NCI-H146 (cell line): ENCODE data around the gene SLC26A4.

ENCODE experiments used
- DNase-seq: peaks from one replicate; lab custom pipeline; 2025; lab: John Stamatoyannopoulos, UW

The SLC26A4 gene

DNA sequence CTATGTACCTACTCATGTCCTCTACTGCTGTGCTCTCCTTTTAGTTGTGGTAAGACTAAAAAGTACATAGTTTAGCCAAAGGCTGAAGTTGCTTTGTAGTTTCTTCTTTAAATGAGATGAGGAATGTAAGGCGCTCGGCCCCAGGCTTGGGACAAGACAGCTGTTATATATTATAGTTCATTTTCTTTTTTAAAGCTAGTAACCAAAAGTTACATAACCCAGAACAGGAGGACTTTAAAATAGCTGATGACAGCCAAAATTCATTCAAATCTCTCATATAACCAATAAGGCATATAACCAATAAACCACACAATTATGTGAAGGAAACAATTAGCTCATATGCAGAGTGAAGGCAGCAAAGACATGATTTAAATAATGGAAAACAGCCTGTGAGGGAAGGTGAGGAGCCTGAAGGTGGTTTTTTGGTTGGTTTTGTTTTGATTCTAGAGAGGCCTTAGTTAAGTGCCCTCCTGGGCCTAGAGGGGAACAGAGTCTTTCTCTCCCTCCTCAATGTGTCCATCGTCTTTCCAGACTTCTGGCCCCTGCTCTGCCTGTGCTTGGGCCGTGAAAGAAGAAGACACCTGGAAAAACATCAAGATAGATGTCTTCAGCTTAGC lies 35.8 kb downstream of the SLC26A4 start:
- no peak for DNase-seq

DNA sequence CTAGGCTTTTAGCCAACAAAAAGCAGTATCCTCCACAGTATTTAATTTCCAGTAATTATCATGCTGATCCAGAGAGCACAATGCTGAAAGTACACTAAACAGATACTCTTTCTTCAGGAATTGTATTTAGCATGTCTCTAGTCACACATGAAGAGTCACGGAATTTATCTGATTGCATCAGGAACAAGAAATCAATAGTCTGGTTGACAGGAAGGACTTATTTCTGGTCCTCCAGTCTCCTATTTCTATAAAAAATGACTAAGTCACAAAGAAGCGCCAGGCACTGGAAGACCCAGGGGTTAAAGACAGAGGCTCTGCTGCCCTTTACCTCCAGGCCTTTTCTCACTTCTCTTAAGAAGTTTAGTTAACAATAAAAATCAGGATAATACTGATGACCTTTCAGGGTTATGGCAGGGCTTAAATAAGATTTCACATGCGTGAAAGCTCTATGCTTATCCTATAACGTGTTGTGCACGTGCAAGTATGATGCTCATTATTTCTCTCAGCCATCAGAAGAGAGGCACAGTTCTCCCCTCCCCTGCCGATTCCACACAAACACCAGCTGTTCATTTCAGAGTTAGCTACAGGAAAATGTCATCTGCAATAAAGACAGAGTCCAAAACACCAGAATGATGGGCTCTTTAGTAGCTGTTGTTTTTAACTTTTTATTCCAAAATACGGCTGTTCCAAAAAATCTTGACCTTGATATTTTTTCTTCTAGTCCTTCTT lies 36.9 kb downstream of the SLC26A4 start:
- DNase-seq, result peak; percentile 3

DNA sequence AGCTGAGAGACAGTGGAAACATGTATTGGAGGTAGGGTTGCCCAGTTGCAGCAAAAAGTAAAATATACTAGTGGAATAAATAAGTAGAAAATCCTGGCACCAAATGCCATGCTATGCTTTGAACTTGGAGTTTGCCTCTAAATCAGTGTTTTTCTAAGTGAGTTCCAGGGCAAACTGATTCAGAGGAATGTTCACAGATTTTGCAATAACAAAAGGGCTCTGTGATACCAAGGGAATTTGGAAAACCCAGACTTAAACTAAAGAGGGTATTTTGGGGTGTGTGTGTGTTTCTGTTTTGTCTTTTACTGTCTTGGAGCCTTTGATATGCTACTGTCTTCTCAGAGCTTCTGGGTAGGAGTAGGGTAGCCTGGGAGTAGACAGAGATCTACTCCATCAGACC lies 39.9 kb downstream of the SLC26A4 start:
- no peak for DNase-seq

DNA sequence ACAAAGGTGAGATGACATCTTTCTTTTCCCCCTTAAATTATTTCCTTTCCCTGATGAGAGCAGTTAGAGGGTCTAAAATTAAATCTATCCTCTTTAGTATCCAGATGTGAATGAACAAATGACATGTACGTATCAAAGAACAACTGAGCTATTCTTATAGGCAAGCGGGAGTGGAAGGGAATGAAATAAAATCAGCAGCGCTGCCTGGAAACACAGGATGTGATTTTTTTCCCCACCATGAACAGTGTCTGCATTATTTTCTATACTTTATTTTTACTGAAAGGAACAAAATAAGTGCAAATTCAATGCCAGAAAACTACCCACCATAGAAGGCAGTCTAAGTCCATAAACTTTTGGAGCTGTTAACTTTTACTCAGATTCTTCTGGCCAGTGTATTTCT lies 40.6 kb downstream of the SLC26A4 start:
- no peak for DNase-seq

DNA sequence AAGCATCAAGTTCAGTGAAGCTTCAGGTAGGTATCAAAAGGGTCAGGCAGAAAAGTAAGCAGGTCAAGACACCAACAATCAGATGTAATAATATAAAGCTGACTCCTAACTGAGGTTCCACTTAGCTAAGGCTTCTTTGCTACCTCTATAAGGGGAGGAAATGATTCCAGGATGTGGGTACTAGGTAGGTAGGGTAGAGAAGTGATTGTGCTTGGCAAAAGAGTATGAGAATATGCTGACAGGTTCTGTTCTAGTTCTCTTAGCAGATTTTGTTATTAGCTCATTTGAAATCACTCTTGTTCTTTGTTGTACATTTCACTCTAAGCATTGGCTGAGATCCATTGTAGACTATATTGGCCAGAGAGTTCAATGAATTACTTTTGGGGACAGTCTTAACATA lies 42.6 kb downstream of the SLC26A4 start:
- no peak for DNase-seq

DNA sequence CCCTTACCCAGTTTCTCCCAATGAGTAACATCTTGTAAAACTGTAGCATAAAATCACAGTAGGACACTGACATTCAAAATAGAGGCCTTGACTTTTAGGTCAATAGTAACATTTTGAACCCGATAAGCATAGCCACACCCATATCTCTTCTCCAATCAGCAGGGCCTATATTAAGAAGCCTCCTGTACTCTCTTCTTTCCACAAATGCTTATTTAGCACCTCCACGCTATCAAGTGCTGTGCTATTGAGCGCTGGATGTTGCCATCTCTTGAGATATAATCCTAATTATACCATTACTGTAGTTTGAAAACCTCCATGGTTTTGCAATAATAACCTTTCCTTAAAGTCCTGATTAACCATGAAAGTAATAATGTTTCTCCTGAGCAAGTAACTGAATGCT lies 43.2 kb downstream of the SLC26A4 start:
- DNase-seq, result no peak

DNA sequence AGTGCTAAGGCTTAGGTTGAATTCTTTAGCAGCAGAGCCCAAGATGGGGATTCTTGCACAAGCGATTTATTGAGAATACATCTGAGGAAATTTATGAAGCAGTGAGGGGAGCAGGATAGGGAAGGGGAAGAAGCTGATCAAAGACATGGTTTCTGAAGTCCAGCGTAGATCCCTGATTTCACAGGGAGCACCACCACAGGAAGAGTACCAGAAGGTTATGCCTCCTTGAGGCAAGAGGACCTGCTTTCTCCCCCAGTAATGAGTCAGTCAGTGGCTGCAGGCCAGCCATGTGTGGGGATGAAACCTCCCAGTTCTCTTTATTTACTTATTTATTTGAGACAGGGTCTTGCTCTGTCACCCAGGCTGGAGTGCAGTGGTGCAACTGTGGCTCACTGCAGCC lies 48.3 kb downstream of the SLC26A4 start:
- DNase-seq, result no peak

DNA sequence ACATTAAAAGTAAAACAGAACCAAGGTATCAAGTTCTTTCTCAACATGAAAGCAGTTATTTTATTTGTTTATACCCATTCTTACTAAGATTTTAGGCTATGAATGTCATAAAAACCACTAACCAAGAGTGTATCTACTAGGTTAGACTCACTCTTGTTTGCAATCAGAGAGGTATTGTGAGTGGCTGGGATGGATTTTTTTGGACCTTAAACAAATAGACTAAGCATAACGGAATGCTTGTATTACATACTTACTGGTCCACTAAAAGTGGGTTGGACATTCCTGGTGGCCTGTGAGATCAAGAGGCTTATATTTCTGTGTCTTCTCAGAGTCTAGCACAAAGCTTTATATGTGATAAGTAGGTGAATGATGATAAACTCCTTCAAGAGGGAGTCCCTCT lies 50.7 kb downstream of the SLC26A4 start:
- no peak for DNase-seq

DNA sequence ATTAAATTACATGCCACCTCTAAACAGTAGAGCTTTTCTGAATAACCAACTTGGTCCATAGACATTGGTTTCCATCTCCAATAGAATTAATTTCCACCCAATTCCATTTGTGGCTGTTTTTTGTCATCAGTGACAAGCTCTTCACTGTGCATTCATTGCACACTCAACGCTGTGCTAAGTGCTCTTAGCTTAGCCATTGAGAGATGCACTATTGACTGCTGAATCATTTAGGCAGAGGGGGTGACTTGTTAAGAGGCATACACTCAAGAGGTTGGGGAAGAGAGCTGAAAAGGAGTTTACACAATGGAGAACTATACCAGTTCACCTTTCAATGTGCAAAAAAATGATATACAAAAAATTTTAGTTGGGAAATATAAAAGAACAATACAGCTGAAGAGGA lies 51.4 kb downstream of the SLC26A4 start:
- DNase-seq, result no peak

DNA sequence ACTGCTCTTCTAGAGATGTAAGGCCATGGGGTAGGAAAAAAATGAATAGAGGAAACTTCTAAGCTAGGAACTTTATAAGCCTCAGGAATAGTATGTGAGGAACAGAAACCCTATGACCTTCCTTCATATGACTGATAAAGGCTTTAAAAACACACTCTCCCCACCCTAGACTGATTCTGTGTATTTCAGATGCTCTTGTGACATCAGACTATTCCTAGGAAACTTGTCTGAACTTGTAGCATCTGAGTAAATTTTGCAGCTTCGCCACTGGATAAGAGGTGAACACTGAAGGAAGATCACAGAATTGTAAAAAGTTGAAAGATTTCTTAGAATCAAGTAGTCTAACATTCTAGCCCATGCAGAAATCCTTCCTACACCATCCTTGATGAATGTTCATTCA lies 52.3 kb downstream of the SLC26A4 start:
- no peak for DNase-seq

DNA sequence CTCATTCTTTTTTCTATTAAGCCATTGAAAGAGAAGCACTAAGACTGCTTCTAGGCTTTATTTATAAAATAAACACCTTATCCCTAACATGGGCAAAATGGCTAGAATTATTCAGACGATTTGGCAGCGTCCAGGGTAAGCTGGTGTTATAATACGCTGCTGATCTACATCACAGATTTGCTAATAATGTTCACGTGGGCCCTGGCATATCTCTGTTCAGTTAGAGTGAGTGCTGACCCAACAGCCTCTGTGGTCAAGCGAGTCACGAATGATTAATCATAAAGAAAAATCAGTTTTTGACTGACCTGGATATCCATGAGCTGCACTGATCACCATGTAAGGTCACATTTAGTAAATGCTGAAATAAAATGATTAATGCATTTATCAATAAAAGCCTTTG lies 54.9 kb downstream of the SLC26A4 start:
- DNase-seq, result no peak

DNA sequence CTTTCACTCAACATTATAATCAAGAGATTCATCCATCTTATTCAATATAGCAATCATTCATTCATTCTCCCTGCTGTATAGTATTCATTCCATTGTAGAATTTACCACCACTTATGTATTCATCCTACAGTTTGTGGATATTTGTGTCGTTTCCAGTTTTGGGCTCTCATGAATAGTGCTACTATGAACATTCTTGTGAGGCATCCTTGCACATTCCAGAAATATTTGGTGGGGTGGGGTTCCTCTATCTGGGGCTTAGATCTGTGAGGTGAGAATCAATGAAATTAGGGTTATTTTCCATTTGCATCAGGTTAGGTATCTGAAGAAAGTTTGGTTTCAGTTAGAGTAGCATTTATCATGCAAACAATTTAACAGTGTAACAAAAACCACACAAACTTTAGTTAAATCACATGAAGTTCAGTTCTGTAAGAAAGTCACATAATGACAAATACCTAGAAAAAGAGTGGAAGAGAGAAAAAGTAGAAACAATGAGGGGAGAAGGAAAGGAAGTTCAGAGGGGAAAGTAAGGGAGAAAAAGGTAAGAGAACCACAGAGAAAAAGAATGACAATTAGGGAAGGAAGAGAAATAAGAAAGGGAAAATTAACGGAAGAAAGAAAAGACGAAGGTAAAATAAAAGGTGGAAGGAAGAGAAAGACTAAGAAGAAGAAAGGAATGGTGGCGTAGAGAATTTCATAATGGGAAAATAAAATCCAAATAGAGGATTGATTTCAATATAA lies 58.0 kb downstream of the SLC26A4 start:
- DNase-seq, result no peak

DNA sequence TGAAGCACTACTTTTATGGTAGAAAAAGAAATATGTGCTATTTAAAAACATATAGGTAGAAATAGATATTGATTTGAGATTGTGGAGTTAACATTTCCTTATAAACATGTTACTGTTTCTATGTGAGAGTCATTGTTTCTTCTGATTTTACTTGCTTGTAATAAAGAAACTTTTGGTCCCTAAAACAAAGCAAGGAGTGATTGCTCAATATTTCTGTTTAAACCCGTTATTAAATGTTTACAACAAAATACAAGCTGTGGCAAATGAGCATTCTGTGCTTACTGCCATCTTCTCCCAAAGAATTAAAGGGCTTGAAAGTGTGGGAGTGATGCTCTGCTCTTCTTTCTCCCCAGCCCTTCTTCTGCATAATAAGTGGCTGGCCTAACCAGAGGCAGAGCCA lies 60.7 kb downstream of the SLC26A4 start:
- no peak for DNase-seq

DNA sequence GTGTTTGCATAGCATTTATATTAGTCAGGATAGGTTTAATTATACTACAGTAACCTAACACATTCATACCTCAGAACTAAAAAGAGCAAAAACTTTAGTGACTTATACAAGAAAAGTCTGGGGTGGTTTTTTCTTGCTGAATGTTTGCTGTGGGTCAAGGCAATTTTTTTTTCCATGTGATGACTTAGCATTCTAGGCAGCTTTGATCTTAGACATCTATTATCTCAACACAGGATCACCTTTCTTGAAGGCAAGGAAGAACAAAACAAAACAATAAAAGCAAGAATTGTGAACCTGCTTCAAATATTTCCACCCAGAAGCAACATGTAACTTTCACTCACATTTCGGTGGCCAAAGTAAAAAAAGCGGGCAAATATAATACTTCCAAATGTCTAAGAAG lies 62.6 kb downstream of the SLC26A4 start:
- DNase-seq, result no peak

DNA sequence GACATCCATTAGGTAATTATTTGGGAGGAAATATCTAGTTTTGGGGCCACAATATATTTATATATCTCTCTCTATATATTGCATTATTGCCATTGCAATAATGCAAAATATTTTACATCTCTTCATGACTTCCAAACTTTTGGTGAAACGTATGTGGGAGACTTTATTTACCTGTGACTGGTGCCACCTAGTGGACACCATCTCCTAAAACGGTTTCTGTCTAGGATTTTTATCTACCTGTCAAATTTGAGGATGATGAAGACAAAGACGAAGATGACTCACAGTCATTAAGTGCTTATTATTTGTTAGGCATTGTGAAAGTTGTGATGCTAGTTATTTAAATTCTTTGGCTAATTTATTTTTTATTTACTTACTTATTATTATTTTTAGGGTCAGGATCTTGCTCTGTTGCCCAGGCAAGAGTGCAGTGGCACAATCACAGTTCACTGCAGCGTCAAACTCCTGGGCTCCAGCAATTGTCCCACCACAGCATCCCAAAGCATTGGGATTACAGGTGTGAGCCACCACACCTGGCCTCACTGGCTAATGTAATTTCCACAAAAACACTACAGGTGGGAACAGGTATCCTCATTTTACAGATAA lies 64.6 kb downstream of the SLC26A4 start:
- peak; percentile 60 for DNase-seq

DNA sequence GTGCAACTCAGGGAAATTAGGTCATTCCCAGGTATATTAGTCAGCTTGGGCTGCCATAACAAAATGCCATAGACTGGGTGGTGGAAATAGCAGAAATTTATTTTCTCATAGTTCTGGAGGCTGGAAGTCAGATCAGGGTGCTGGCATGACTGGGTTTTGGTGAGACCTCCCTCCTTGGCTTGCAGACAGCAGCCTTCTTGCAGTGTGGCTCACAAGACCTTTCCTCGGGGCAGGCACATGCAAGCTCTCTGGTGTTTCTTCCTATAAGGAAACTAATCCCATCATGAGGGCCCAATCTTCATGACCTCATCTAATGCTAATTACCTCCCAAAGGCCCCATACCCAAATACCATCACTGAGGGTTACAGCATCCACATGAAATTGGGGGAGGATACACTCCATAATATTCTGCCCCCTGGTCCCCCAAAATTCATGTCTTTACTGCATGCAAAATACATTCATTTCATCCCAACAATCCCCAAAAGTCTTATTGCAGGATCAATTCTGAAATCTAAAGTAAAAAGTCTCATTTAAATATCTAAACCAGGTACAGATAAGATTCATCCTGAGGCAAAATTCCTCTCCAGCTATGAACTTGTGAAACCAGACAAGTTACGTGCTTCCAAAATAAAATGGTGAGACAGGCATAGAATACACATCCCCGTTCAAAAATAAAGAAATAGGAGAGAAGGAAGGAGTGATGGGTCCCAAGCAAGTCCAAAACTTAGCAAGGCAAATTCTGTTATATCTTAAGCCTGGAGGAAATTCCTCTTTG lies 65.9 kb downstream of the SLC26A4 start:
- no peak for DNase-seq

DNA sequence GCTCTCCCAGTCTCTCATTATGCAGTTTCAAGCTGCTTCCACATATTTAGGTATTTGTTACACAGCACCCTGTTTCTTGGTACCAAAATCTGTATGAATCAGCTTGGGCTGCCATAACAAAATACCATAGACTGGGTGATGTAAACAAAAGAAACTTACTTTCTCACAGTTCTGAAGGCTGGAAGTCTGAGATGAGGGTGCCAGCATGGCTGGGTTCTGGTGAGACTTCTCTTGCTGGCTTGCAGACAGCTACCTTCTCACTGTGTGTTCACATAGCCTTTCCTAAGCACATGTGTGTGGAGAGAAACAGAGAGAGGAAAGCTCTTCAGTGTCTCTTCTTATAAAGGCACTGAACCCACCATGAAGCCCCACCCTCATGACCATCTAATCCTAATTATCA lies 67.6 kb downstream of the SLC26A4 start:
- DNase-seq, result no peak

DNA sequence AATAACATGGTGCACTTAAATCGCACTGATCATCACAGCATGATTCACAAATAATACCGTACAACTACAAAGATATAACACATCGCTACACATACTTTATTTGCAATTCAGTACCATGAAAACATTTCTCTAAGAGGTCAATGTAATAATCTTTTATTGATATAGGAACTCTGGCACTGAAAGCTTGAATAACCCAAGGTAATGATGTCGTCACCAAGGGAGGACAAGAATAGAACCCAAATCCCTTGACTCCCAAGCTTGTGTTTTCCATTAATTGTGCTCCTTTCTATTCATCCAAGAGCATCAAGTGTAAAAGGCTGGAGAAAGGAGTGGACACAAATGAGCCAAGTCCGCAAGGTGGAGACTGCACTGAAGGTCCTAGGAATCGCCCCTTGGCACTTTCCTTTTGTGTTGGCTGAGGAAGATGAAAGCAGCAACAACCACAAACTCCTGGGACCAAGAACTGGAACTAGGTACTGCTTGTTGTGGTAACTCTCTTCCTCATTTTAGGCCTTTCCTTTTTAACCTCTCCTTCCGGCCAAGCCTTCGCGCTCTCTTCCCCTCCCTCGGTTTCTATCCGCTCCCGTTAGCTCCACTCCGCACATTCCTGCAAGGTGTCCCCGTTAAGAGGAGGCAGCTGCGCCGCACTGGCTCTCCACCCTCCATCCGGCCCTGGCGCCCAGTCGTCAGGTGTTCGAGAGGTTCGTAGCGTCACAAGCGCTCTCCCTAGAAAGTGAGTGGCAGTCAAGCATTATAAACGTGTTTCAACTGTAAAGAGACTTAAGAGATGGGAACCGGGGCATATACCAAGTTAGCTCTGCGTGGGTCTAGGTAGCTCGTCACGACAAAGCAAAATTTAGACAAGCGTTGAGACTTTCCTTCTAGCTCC lies 82.3 kb downstream of the SLC26A4 start:
- DNase-seq, result peak; percentile 85

DNA sequence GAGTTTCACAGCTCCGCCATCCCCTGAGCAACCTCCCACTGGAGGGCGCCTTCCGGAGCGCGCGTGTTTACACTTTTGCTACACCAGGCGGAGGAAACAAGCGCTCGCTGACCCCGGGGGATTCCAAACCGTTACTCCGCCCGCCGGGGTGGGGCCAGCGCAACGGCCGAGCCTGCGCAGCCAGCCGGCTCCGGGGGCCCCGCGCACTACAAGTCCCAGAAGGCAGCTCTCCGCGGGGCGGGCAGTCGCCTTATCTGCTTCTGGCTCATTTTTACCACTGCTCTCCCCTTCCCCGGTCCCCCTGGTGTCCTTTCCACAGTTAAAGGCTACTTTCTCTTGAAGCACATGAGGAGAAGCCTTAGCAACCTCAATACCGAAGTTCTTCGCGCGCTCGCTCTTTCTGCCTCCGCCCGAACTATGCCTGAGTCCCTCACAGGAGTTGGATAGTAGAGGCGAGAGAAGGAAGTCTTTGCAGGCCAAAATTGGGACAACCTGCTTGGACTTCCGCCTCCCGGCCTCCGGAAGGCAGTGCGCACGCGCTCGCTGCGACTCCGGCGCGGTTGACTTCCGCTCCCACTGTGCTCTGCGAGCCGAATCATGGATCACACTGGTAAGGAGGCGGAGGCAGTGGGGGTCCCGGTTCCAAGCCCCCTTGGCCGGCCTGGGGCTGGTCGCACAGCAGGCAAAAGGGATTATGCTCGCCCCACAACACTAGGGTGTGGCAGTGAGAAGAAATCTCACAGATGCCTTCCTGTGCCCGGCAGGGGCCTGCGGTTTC lies 83.1 kb downstream of the SLC26A4 start, which contains the start of gene CBLL1:
Gene CBLL1 (plus strand): TSS at position 576 of the 778 bp plus-strand sequence. CDS start 22 bp downstream, at position 598.
- DNase-seq, result peak; percentile 94

DNA sequence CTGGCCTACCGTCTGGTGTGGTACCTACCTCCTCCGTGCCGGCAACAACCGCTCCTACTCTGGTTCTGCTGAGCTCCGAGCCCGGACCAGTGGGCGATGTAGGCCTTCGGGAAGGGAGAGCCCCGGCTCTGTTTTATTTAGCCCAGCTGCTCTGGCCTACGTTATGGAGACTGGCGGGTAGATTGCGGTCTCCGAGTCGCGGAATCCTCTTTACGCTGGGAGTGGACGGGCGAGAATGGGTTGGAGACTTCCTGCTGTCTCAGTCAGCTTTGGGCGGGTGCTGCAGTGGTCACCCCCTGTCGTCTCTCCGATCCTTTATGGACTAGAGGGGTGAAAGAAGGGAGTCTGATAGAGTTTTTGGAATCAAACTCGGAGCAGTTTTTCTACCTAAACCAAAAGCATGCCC lies 83.7 kb downstream of the SLC26A4 start:
- DNase-seq, result peak; percentile 67
